Superior temporal gyrus (tissue), 1 donor: ENCODE measurements around the gene BAZ1A.
"Not testable (repeated sequence)": the region's sequence is repeated elsewhere in the genome, so short reads cannot be mapped to it uniquely, and the experiment has no call there.

Source experiments
- DNase-seq: peaks from one replicate; pipeline ENCODE4 v3.0.0-alpha.2; 2016; ENCODE audit errors: extremely low spot score

BAZ1A gene

GRCh38 chr14:34785223-34786006 lies 89.7 kb downstream of the BAZ1A start:
- DNase-seq = no peak

GRCh38 chr14:34782031-34782430 lies 93.1 kb downstream of the BAZ1A start:
- no peak for DNase-seq

- no peak for DNase-seq
Measured at GRCh38 chr14:34781242-34781641, 93.9 kb downstream of the BAZ1A start.

- no peak for DNase-seq
Measured at GRCh38 chr14:34780646-34781045, 94.5 kb downstream of the BAZ1A start.

- DNase-seq = no peak
Measured at GRCh38 chr14:34778744-34779143, 96.4 kb downstream of the BAZ1A start.

GRCh38 chr14:34776611-34777010 lies 98.5 kb downstream of the BAZ1A start:
- DNase-seq = no peak

- no peak for DNase-seq
Measured at GRCh38 chr14:34775922-34776321, 99.2 kb downstream of the BAZ1A start.

GRCh38 chr14:34775342-34775741 lies 99.8 kb downstream of the BAZ1A start:
- no peak for DNase-seq

- DNase-seq = no peak
Measured at GRCh38 chr14:34770901-34771300, 104.3 kb downstream of the BAZ1A start.

GRCh38 chr14:34766606-34767005 lies 108.6 kb downstream of the BAZ1A start:
- no peak for DNase-seq

- no peak for DNase-seq
Measured at GRCh38 chr14:34766060-34766459, 109.1 kb downstream of the BAZ1A start.

GRCh38 chr14:34755215-34755614 lies 119.9 kb downstream of the BAZ1A start:
- DNase-seq = no peak

- peak; percentile 9 for DNase-seq
Measured at GRCh38 chr14:34754687-34755086, 120.5 kb downstream of the BAZ1A start.

GRCh38 chr14:34750670-34751069 lies 124.5 kb downstream of the BAZ1A start:
- DNase-seq = no peak

GRCh38 chr14:34750233-34750632 lies 124.9 kb downstream of the BAZ1A start:
- no peak for DNase-seq

GRCh38 chr14:34749408-34749807 lies 125.8 kb downstream of the BAZ1A start:
- no peak for DNase-seq

GRCh38 chr14:34742270-34743115 lies 132.7 kb downstream of the BAZ1A start:
- DNase-seq = no peak

- no peak for DNase-seq
Measured at GRCh38 chr14:34741840-34742239, 133.3 kb downstream of the BAZ1A start.

GRCh38 chr14:34740139-34740538 lies 135.0 kb downstream of the BAZ1A start:
- not testable (repeated sequence) for DNase-seq

- not testable (repeated sequence) for DNase-seq
Measured at GRCh38 chr14:34737079-34737478, 138.1 kb downstream of the BAZ1A start.

GRCh38 chr14:34733245-34733644 lies 141.9 kb downstream of the BAZ1A start:
- DNase-seq = no peak

- peak; percentile 6 for DNase-seq
Measured at GRCh38 chr14:34732802-34733201, 142.4 kb downstream of the BAZ1A start.

- DNase-seq = peak; percentile 8
Measured at GRCh38 chr14:34723867-34724266, 151.3 kb downstream of the BAZ1A start.
